HUES48 (cell line): ENCODE data around the gene MST1R.
A peak's percentile ranks its signal among the peaks of the same experiment; 100 is the strongest.

Experiments used
- H3K27ac ChIP-seq: one replicate; pipeline ENCODE4 v1.7.0; 2013; ENCODE audit warnings: low read depth, low read length, inconsistent platforms
- H3K27me3 ChIP-seq: 2 replicates; pipeline ENCODE4 v1.6.1; 2013; ENCODE audit warnings: mild to moderate bottlenecking, low read length; ENCODE audit not compliant: control insufficient read depth, insufficient read depth
- H3K36me3 ChIP-seq: 2 replicates; pipeline ENCODE4 v1.6.1; 2013; ENCODE audit warnings: low read length; ENCODE audit not compliant: control insufficient read depth, insufficient read depth
- H3K4me1 ChIP-seq: 2 replicates; pipeline ENCODE4 v1.6.1; 2013; ENCODE audit warnings: mild to moderate bottlenecking, low read length; ENCODE audit not compliant: control insufficient read depth, insufficient read depth
- H3K4me3 ChIP-seq: 2 replicates; pipeline ENCODE4 v1.5.1; 2013; ENCODE audit warnings: mild to moderate bottlenecking, low read depth, low read length
- H3K9ac ChIP-seq: 2 replicates; pipeline ENCODE4 v1.6.1; 2013; ENCODE audit warnings: mild to moderate bottlenecking, low read depth, low read length, moderate library complexity
- H3K9me3 ChIP-seq: 2 replicates; pipeline ENCODE4 v1.6.1; 2013; ENCODE audit warnings: low read length; ENCODE audit not compliant: control insufficient read depth, insufficient read depth

Gene MST1R

DNA sequence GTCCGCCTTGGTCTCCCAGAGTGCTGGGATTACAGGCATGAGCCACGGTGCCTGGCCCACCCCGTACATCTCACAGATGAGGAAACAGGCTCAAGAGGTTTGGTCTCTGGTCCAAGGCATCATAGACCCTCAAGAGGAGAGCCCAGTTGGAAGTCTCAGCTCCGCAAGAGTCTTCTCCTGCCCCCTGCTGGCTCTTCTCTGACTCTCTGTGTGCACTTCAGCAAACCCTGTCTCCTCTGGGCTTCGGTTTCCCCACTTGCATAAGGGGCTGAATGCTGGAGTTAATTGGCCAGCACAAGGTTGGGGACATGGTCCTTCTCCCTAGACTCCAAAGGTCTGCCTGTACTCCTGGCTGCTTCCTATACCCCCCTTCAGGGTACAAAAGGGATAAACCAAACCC is 3.9 kb downstream of the MST1R start:
- no peak overlapping the region for H3K27ac ChIP-seq
- 0 out of 2 replicates have a peak, but pooled peaks cover 3% of the 10 kb centered on the region for H3K27me3 ChIP-seq
- H3K4me3 ChIP-seq = no peak overlapping the region
- H3K9me3 ChIP-seq = no peaks in the 10 kb centered on the region
- H3K4me1 ChIP-seq = peaks cover 9% of the 10 kb centered on the region; the same call in 1 of the 2 replicates
- H3K36me3 ChIP-seq = no peaks in the 10 kb centered on the region
- no peak overlapping the region for H3K9ac ChIP-seq

GRCh38 chr3:49898991-49899390 is 4.7 kb downstream of the MST1R start:
- Histone ChIP-seq H3K4me1 (peaks cover 7% of the 10 kb centered on the region; the same call in 1 of the 2 replicates), H3K36me3 (no peaks in the 10 kb centered on the region), H3K4me3 (no peak overlapping the region), H3K9me3 (no peaks in the 10 kb centered on the region), H3K27me3 (0 out of 2 replicates have a peak, but pooled peaks cover 3% of the 10 kb centered on the region), H3K27ac (no peak overlapping the region), H3K9ac (no peak overlapping the region)

GRCh38 chr3:49896345-49896744 is 7.3 kb downstream of the MST1R start:
- H3K36me3 ChIP-seq = no peaks in the 10 kb centered on the region

GRCh38 chr3:49895791-49896190 is 7.9 kb downstream of the MST1R start:
- Histone ChIP-seq H3K4me3 (no peak overlapping the region), H3K36me3 (no peaks in the 10 kb centered on the region), H3K27ac (no peak overlapping the region), H3K27me3 (no peaks in the 10 kb centered on the region), H3K4me1 (no peaks in the 10 kb centered on the region), H3K9me3 (no peaks in the 10 kb centered on the region), H3K9ac (no peak overlapping the region)

More at GRCh38 chr3:49896345-49896744, 7.3 kb downstream of the MST1R start:
- no peak overlapping the region for H3K27ac ChIP-seq
- H3K9me3 ChIP-seq = no peaks in the 10 kb centered on the region
- no peak overlapping the region for H3K4me3 ChIP-seq
- no peak overlapping the region for H3K9ac ChIP-seq
- no peaks in the 10 kb centered on the region for H3K4me1 ChIP-seq
- no peaks in the 10 kb centered on the region for H3K27me3 ChIP-seq

- H3K4me3 ChIP-seq = no peak overlapping the region
- no peak overlapping the region for H3K9ac ChIP-seq
- no peaks in the 10 kb centered on the region for H3K27me3 ChIP-seq
- H3K36me3 ChIP-seq = no peaks in the 10 kb centered on the region
- no peaks in the 10 kb centered on the region for H3K9me3 ChIP-seq
- H3K27ac ChIP-seq = no peak overlapping the region
- H3K4me1 ChIP-seq = no peaks in the 10 kb centered on the region; the same call in 1 of the 2 replicates
Observed at GRCh38 chr3:49889296-49889695, 14.4 kb downstream of the MST1R start.

GRCh38 chr3:49886922-49887265 is 16.8 kb downstream of the MST1R start:
- Histone ChIP-seq H3K27me3 (no peaks in the 10 kb centered on the region), H3K9ac (no peak overlapping the region)

GRCh38 chr3:49883998-49884397 is 19.7 kb downstream of the MST1R start:
- Histone ChIP-seq H3K27me3 (no peaks in the 10 kb centered on the region), H3K9me3 (no peaks in the 10 kb centered on the region), H3K9ac (no peak overlapping the region), H3K36me3 (no peaks in the 10 kb centered on the region), H3K27ac (no peak overlapping the region), H3K4me3 (no peak overlapping the region), H3K4me1 (peaks cover 21% of the 10 kb centered on the region)

More at GRCh38 chr3:49886922-49887265, 16.8 kb downstream of the MST1R start:
- Histone ChIP-seq H3K27ac (no peak overlapping the region), H3K9me3 (no peaks in the 10 kb centered on the region), H3K36me3 (no peaks in the 10 kb centered on the region), H3K4me3 (no peak overlapping the region), H3K4me1 (peaks cover 5% of the 10 kb centered on the region; the same call in 1 of the 2 replicates)

DNA sequence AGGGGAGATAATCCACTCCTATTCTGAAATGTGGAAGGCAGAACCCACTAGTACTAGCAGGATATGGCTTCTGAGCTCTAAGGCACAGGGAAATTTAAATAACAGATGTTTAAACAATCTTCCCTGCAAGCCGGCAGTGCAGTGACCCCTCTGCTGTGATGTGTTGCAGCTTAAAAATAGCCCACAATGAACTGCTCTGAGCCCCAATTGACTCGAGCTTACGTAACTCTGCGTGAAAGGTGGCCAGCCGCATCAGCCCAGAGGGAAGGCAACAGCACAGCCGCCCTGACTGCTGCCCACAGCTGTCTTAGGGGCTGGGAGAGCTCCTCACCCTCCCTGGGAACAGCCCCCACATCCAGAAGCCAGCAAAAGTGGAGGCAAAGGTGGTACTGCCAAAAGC is 21.5 kb downstream of the MST1R start:
- Histone ChIP-seq H3K27me3 (no peaks in the 10 kb centered on the region), H3K9me3 (no peaks in the 10 kb centered on the region), H3K4me3 (no peak overlapping the region), H3K9ac (no peak overlapping the region), H3K4me1 (peaks cover 21% of the 10 kb centered on the region), H3K36me3 (no peaks in the 10 kb centered on the region), H3K27ac (no peak overlapping the region)

DNA sequence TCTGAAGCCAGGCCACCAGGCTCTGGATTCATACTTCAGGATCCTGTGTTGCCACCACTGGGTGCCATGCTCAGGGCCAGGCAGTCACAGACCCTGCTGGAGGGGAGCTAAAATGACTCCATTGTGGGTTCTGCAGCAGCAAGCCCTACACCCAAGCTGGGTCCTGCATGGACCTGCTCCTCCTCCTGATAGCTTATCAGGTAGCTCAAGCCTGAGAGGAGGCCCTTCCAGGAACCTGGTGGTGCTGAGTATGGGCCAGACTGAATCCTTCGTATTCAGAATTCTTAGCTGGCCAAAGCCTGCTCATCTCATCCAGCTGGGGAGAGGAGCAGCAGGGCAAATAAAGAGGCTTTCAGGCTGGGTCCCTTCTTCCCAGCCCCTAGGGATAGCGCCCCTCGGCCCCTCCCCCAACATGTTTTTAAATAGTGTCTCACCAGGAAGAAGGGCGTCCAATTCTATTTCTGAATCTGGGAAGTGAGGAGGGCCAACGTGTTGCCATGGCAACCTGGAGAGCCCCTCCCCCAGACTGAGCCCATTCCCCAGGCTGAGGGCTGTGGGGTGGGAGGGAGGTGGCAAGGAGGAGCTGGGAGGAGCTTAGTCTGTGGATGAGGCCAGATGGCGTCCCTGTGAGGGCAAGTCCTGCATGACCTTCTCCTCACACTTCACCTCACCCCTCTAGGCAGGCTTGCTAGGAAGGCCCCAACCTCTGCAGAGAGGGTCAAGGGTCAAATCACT is 22.9 kb downstream of the MST1R start:
- Histone ChIP-seq H3K27me3 (no peaks in the 10 kb centered on the region), H3K27ac (peak overlapping the region; percentile 52), H3K36me3 (no peaks in the 10 kb centered on the region), H3K9ac (no peak overlapping the region), H3K4me3 (peak overlapping the region; percentile 37; the same call in 1 of the 2 replicates), H3K4me1 (peaks cover 21% of the 10 kb centered on the region), H3K9me3 (no peaks in the 10 kb centered on the region)

DNA sequence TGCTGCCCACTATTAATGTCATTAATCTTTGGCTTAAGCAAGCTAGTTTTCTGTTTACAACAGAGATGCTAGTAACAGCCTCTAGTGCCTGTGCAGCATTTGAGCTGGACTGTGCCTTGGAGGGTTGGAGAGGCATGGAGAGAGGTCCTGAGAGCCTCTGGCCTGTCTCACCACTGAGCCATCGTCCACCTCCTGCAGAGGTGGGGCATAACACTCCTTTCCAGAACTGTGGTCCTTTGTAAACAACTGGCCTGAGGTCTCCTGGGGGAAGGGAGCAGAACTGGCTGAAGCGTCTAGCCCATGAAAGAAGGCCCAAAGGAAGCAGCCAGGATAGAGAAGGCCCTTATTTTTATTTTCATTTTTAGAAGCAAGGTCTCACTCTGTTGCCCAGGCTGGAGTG is 24.0 kb downstream of the MST1R start:
- Histone ChIP-seq H3K9ac (no peak overlapping the region), H3K36me3 (no peaks in the 10 kb centered on the region), H3K27me3 (no peaks in the 10 kb centered on the region), H3K4me3 (no peak overlapping the region), H3K4me1 (peaks cover 21% of the 10 kb centered on the region), H3K27ac (no peak overlapping the region), H3K9me3 (no peaks in the 10 kb centered on the region)

GRCh38 chr3:49878686-49879085 is 25.0 kb downstream of the MST1R start:
- H3K9ac ChIP-seq = no peak overlapping the region
- no peak overlapping the region for H3K4me3 ChIP-seq
- no peaks in the 10 kb centered on the region for H3K36me3 ChIP-seq
- H3K27ac ChIP-seq = no peak overlapping the region
- no peaks in the 10 kb centered on the region for H3K9me3 ChIP-seq
- H3K4me1 ChIP-seq = peaks cover 21% of the 10 kb centered on the region
- no peaks in the 10 kb centered on the region for H3K27me3 ChIP-seq
